Stimulated activated CD4-positive, alpha-beta T cell treated with anti-CD3 and anti-CD28 coated beads, Interleukin-1b, Interleukin-23, amount 100 ng/mL, for 24 hours (primary cell): ENCODE results near the gene CFAP73.
A peak's percentile ranks its signal among the peaks of the same experiment; 100 is the strongest.

Experiments
- DNase-seq, 4 experiments: peaks; one replicate each; pipeline ENCODE4 v3.0.0-alpha.2; 2020; ENCODE audit warnings: low read depth in 4 of 4, low spot score in 1 of 4

CFAP73 gene

GRCh38 chr12:113162102-113163029, 12.8 kb downstream of the CFAP73 start:
- DNase-seq: no peak

- no peak for DNase-seq
These were observed 13.5 kb downstream of the CFAP73 start for GRCh38 chr12:113163030-113163360.

GRCh38 chr12:113164014-113164413, 14.5 kb downstream of the CFAP73 start:
- DNase-seq: no peak

GRCh38 chr12:113165521-113166450, 16.3 kb downstream of the CFAP73 start:
- DNase-seq: no peak

GRCh38 chr12:113167868-113168267, 18.3 kb downstream of the CFAP73 start:
- no peak for DNase-seq

- DNase-seq: no peak
These were observed 20.2 kb downstream of the CFAP73 start for GRCh38 chr12:113169697-113170096.

GRCh38 chr12:113170457-113170856, 20.9 kb downstream of the CFAP73 start:
- no peak for DNase-seq

- DNase-seq: no peak
These were observed 21.4 kb downstream of the CFAP73 start for GRCh38 chr12:113170926-113171325.

GRCh38 chr12:113171543-113171942, 22.0 kb downstream of the CFAP73 start:
- DNase-seq: no peak

- DNase-seq: no peak
These were observed 22.7 kb downstream of the CFAP73 start for GRCh38 chr12:113172185-113172584.

GRCh38 chr12:113173081-113173698, 23.7 kb downstream of the CFAP73 start:
- no peak for DNase-seq

- peak; percentile 44 to 75 (median 62) for DNase-seq
These were observed 25.2 kb downstream of the CFAP73 start for GRCh38 chr12:113174461-113175384.

GRCh38 chr12:113179023-113179422, 29.5 kb downstream of the CFAP73 start:
- DNase-seq: no peak

GRCh38 chr12:113180333-113180732, 30.8 kb downstream of the CFAP73 start:
- DNase-seq: no peak

- DNase-seq: no peak
These were observed 32.5 kb downstream of the CFAP73 start for GRCh38 chr12:113181975-113182374.

- DNase-seq: no peak
These were observed 33.6 kb downstream of the CFAP73 start for GRCh38 chr12:113183030-113183589.

GRCh38 chr12:113184098-113184899, 34.8 kb downstream of the CFAP73 start:
- peak in 1 of 4 experiments; percentile 67 for DNase-seq

- peak; percentile 67 to 85 (median 75) for DNase-seq
These were observed 35.3 kb downstream of the CFAP73 start for GRCh38 chr12:113184900-113185179.
